ENCODE measurements around the gene FKBP2.

FKBP2 gene

DNA sequence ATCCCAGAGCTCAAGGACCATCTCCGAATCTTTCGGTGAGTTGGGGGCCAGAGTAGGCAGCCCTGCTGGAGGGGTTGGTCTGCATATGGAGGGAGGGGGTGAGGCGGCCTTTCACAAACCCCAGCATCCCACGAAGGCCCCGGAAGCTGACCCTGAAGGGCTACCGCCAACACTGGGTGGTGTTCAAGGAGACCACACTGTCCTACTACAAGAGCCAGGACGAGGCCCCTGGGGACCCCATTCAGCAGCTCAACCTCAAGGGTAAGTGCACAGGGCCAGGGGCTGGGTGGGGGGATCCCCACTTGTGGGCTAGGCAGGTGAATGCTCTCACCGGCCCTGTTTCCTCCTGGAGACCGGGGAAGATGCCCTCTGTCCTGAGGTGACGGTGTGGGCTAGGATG lies 21.1 kb upstream of the FKBP2 start:
- no peak for DNase-seq

DNA sequence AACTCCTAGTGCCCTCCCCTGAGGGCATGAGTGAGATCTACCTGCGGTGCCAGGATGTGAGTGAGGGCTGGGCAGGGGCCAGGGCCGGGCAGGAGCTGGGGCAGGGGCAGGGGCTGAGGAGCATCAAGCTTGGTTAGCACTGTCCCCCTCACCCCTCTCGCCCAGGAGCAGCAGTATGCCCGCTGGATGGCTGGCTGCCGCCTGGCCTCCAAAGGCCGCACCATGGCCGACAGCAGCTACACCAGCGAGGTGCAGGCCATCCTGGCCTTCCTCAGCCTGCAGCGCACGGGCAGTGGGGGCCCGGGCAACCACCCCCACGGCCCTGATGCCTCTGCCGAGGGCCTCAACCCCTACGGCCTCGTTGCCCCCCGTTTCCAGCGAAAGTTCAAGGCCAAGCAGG lies 20.6 kb upstream of the FKBP2 start:
- no peak for DNase-seq

DNA sequence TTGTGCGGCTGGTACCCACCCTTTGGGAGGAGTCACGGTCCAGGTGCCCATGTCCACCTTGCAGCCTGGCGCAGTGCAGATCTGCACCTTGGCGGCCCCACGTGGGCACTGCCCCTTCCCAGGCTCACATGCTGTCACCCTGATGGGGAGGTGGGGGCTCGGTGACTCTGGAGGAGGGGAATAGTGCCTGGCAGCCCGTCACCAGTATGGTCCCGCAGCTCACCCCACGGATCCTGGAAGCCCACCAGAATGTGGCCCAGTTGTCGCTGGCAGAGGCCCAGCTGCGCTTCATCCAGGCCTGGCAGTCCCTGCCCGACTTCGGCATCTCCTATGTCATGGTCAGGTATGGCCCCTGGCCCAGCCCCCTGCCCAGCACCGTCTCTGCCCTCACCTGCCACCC lies 20.1 kb upstream of the FKBP2 start:
- DNase-seq: no peak

DNA sequence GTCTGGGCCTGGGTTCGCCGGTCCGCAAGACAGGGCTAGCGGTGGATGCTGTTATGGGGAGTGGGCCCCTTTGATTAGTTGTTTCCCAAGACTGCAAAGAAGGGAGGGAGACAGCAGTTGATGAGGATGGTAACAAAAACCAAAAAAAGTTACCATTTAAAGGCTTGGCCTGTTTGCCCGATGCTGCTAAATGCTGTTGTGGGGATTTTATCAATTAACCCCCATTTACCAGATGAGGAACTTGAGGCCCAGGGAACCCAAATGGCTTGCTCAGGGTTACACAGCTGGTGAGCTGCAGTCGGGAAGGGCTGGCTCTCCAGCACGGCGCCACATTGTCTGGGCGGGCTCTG lies 18.3 kb upstream of the FKBP2 start:
- no peak for DNase-seq

DNA sequence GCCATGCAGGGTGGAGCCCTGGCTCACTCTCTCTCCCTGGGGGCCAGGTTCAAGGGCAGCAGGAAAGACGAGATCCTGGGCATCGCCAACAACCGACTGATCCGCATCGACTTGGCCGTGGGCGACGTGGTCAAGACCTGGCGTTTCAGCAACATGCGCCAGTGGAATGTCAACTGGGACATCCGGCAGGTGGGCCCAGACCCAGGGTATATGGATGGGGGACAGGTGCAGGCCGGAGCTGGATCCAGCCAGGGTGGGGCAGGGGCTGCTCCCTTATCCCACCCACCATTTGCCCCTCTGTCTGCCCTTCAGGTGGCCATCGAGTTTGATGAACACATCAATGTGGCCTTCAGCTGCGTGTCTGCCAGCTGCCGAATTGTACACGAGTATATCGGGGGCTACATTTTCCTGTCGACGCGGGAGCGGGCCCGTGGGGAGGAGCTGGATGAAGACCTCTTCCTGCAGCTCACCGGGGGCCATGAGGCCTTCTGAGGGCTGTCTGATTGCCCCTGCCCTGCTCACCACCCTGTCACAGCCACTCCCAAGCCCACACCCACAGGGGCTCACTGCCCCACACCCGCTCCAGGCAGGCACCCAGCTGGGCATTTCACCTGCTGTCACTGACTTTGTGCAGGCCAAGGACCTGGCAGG lies 17.8 kb upstream of the FKBP2 start:
- no peak for DNase-seq

DNA sequence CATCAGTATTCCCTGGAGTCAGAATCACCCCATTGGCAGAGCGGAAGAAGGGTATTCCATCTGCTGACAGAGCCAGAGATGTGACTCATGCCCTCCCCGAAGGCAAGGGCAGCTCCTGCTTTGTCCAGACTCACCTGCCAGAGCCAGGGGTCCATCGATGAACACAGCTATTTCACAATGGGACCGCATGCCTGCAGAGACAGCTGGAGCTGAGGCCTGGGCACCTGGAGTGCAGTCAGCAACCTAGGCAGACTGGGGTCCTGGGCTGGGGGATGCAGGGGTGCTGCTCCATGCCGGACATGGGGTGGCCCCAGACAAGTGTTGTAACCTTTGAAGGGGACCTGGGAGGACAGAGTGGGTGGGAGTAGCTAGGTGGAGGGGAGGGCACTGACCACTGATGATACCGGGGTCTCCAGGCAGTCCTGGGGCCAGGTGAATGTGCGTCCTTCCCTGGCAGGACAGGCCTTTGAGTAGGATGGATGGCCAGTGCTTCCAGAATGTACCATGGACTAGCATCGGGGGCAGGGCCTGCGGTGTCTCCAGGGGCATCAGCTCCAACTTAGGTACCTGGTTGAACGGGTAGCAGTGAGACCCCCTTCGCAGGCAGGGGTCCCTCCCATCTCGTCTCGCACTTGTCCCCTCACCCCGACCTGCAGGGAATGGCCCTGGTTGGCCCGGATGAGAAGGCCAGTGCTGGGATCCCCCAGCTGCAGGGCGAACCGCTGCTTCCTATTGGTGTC lies 16.6 kb upstream of the FKBP2 start:
- no peak for DNase-seq

DNA sequence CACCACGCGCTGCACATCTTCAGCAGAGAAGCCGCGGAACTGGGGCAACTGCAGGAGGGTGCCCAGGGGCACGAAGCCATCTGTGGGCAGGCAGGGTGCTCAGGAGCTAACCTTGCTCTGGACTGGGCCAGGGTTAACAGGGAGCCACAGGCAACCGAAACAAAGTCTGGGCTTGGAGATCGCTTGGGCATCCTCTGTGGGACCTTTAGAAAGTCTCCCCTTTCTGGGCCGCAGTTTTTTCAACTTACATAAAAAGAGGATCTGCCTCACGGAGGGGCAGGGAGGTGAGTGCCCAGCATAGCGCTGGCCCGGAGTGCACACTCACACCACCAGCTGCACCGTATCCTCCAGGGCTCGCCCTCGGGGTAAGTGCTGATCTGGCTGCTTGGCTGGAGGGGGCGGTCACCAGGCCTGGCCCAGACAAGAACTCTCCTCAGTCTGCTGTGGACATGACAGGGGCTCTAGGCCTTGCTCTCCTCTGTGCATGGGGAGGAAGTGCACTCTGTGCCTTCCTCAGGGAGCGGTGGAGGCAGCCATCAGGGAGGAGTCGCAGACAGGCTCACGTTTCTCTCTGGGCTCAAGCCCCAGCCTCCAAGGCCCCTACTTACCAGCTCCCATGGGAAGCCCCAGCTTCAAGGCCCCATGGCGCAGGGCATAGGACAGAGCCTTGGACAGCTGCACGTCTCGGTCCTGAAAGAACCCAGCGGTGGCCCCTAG lies 15.8 kb upstream of the FKBP2 start:
- DNase-seq: no peak

DNA sequence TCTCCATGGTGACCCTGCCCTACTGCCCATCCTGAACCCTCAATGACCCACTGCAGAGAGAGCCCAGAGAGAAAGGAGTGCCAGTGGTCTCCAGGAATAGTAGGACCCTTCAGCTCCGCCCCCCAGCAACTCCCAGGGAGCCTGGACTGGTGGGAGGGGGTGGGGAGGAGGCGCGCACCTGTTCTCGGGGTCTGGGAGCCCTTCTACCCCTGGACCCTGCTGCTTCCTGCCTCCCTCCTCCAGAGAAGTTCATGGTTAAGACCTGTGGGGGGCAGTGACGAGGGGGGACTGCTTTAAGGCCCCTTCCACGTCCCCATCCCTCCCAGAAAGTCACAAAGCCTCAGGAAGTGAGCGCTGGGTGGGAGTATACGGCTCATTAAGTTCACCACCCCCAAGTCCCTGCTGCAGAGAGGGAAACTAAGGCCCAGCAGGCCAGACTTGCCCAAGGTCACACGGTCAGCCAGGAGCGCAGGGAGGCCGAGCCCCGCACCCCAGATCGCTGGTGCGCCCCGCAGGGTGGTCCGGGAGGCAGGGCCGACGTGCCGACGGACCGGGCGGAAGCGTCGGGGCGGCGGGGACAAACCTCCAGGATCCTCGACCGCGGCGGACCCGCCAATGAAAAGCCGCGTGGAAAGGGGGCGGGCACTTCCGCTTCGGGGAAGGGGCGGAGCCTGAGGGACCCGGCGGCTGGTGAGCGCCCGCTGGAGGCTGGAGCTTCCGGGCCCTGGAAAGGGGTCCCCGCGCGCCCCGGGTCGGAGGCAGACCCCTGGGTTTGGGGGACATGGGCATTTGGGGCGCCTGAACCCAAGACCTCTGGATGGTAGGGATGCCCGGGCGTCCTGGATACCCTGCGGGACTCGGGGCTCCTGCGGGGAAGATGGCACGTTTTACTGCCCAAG lies 15.0 kb upstream of the FKBP2 start, which contains the start of the genes NUDT22 and TRPT1:
NUDT22 (plus strand) TSS at position 667 of the 899 bp plus-strand sequence. CDS start 379 bp downstream, outside the sequence.
TRPT1 (minus strand) TSS at position 579 of the 899 bp plus-strand sequence; CDS start at position 253, 326 bp downstream.
- peak; percentile 86 to 88 for DNase-seq

DNA sequence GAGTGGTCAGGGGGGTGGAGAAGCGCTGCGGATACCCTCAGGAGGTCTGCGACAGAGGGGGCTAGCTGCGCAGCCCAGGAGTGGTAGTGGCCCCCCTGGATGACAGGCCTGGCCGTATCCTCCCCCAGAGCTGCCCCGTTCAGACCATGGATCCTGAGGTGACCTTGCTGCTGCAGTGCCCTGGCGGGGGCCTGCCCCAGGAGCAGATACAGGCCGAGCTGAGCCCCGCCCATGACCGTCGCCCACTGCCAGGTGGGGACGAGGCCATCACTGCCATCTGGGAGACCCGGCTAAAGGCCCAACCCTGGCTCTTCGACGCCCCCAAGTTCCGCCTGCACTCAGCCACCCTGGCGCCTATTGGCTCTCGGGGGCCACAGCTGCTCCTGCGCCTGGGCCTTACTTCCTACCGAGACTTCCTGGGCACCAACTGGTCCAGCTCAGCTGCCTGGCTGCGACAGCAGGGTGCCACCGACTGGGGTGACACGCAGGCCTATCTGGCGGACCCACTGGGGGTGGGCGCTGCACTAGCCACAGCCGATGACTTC lies 14.3 kb upstream of the FKBP2 start:
- peak; percentile 69 to 70 for DNase-seq

DNA sequence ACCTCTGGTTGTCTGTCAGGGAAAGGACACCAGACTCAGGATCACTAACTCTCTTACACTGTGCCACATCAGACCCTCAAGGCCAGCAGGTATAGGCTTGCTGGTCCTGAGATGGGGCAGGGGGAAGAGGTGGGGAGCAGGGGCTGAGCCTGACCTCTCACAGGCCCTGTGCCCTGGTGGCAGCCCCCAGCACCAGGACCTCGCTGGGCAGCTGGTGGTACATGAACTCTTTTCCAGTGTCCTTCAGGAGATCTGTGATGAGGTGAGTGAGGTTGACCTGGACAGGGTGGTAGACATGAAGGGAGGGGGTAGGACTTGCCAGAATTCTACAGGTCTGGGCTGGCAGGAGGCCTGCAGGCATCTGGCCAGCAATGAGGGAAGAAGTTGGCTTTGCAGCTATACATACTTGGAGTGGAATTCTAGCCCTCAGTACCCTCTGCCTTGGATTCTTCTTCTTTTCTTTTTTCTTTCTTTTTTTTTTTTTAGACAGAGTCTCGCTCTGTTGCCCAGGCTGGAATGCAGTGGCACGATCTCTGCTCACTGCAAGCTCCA lies 13.4 kb upstream of the FKBP2 start:
- no peak for DNase-seq

DNA sequence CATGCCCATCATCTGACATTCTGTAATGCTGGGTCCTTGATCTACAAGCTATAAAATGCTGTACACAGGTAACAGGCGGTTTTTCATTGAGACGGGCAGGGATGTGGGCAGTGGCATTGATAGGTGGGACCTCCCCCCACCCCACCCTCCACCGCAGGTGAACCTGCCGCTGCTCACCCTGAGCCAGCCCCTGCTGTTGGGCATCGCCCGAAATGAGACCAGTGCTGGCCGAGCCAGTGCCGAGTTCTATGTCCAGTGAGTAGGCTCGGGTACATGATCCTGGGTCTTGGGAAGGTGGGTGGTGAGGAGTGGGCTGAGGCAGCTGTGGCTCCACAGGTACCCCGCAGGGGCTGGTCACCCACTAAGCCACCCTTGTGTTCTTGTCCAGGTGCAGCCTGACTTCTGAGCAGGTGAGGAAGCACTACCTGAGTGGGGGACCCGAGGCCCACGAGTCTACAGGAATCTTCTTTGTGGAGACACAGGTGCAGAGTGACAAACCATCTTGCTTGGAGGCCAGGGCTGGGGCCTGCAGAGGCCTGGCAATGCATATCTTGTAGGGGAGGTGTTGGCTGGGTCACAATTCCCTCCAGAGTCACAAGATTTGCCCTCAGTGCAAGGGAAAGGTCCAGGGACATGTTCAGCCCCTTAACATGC lies 11.7 kb upstream of the FKBP2 start:
- DNase-seq: no peak

DNA sequence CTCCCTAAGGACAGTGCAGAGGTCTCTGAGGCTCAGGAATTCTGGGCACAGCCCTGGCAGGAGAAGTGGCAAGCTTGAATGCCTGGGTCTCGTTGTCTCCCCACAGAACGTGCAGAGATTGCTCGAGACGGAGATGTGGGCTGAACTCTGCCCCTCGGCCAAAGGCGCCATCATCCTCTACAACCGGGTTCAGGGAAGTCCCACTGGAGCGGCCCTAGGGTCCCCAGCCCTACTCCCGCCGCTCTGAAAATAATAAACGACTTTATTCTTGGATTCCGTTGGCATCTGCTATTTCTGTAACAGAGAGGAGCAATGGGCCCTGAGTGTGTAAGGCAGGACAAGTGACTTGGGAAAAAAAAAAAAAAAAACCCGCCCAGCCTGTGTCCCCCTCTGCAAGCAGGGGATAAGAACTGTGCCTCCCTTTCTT lies 11.1 kb upstream of the FKBP2 start:
- no peak for DNase-seq

DNA sequence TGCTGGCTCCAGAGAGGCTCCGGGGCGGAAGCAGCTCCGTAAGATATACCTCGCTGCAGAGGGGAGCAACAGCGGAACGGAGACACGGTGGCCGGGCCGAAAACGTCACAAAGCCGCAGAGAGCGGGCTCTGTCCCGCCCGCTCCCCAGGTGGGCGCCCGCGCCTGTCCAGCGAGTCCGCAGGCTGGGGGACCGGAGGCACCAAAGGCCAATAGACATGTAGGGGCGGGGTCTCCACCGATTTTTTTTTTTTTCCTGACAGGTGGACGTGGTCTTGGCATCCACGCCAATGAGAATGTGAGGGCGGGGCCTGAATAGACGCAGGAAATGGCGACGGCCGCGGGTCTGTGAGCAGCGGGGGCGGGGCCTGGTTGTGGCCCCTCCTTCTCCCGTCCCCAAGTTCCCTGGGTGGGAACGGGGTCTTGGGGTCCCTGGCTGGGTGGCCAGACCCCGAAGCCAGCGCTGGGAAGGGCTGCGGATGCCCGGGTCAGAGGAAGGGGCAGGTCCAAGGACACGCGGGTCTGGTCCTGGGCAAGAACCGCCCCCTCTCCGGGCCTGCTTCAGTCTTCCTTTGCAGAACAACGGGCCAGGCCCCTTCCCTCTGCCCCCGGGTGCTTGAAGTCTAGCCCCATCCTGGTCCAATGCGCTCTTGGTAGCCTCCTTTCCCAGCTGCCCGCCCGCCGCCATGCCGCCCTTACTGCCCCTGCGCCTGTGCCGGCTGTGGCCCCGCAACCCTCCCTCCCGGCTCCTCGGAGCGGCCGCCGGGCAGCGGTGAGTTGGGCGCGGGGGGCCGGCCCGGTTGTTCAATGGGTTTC lies 10.5 kb upstream of the FKBP2 start, which contains the start of gene DNAJC4:
DNAJC4 (plus strand) TSS at position 378 of the 814 bp plus-strand sequence; CDS start at position 685, 307 bp downstream.
- peak; percentile 91 for DNase-seq

DNA sequence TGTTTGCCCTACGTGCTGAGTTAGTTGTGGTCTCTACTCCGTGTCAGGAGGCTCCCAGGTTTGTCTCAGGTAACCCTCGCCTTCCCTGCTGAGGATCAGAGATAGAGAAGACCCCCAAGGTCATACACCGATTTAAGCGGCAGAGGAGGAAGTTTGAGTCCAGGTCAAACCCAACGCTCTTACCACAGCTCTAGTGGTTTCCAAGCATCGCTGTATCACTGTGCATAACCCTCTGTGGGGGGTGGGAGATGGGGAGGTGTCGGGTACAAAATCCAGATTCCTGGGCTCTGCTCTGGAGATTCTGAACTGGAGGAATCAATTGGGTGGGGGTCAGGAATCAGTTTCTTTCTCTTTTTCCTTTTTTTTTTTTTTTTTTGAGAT lies 9.9 kb upstream of the FKBP2 start:
- no peak for DNase-seq

DNA sequence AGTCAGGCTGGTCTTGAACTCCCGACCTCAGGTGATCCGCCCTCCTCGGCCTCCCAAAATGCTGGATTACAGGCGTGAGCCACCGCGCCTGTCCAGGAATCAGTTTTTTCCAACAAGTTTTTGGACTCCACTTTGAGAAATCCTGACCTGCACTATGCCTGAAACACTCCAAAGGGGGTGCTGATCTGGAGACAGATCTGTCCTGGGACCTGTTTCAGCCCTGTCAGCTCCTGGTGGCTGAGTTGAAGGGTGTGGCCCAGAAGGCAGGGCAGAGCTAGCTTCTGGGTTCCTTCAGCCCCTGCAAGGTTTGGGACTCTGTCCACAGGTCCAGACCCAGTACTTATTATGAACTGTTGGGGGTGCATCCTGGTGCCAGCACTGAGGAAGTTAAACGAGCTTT lies 9.3 kb upstream of the FKBP2 start:
- DNase-seq: no peak

DNA sequence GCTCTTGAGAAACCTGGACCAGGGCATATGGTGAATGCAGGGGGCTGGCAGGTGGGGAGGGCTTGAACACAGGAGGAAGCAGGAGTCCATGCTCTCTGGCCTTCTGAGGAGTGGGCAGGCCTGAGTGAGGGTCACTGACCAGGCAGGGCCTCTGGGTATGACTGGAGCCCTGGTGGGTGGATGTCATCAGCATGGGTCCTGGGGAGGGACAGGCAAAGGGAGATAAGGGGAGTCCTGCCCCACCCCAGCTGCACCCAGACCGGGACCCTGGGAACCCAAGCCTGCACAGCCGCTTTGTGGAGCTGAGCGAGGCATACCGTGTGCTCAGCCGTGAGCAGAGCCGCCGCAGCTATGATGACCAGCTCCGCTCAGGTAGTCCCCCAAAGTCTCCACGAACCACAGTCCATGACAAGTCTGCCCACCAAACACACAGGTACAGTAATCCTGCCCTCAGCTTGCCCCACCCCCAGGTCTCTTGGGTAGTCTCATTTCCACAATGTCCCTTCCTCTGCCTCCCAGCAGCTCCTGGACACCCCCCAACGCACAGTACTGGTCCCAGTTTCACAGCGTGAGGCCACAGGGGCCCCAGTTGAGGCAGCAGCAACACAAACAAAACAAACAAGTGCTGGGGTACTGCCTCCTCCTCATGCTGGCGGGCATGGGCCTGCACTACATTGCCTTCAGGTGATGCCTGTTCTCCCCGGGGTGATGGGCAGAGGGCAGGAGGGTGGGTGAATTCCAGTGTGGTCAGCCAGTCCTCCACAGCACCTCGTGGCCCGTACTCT lies 8.5 kb upstream of the FKBP2 start:
- DNase-seq: no peak

DNA sequence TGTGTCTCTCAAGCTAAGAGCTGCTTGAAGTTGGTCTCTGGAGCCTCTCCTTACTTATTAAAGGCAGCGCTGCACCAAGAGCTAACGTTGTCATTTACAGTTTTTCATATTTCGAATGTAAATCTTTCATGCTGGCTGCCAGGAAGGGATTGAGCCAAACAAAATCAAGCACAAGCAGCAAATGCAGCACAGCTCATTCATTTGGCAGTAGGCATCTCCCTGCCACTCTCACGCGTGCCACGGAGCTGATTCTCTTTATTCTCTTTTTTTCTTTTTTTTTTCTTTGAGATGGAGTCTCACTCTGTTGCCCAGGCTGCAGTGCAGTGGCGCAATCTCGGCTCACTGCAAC lies 8.0 kb upstream of the FKBP2 start:
- no peak for DNase-seq

DNA sequence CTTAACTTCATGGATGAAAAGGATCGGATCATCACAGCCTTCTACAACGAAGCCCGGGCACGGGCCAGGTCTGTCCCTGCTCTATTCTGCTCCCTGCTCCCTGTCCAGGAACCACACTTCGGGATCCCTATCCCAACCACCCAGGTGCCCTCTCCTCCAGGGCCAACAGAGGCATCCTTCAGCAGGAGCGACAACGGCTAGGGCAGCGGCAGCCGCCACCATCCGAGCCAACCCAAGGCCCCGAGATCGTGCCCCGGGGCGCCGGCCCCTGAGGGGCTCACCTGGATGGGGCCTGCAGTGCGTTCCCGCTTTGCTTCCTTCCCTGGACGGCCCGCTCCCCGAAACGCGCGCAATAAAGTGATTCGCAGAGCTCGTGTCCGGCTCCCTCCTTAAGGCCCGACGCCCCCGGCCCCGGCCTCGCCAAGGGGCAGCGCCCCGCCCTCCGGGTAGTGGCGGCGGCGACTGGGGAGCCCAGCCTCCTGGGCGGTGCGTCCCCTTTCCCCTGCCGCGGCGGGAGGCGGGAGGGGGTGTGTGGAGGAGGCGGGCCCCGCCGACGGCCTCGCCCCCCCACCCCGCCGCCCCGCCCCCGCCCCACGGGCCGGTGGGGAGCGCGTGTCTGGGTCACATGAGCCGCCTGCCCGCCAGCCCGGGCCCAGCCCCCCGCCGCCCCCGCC lies 6.8 kb upstream of the FKBP2 start, which contains the start of gene VEGFB:
VEGFB (plus strand) TSS at position 672 of the 674 bp plus-strand sequence. CDS start 250 bp downstream, outside the sequence.
- DNase-seq: peak; percentile 81

All from CD4-positive, alpha-beta T cell treated with Interleukin-1 beta for 1 hour (primary cell).